DMS53 treated with DMSO at 0.1 percent for 48 hours (cell line): ENCODE measurements around the gene FMN1.

Experiments
- DNase-seq: peaks from one replicate; lab custom pipeline; 2025; ENCODE audit not compliant: unreplicated experiment; lab: John Stamatoyannopoulos, UW

FMN1 gene

GRCh38 chr15:32838338-32838737, 356.2 kb downstream of the FMN1 start:
- no peak for DNase-seq

GRCh38 chr15:32837935-32838334, 356.6 kb downstream of the FMN1 start:
- no peak for DNase-seq

- no peak for DNase-seq
Measured at GRCh38 chr15:32834156-32834555, 360.4 kb downstream of the FMN1 start.

GRCh38 chr15:32833379-32833821, 361.1 kb downstream of the FMN1 start:
- DNase-seq: no peak

GRCh38 chr15:32831485-32831884, 363.0 kb downstream of the FMN1 start:
- no peak for DNase-seq

GRCh38 chr15:32830241-32830640, 364.3 kb downstream of the FMN1 start:
- no peak for DNase-seq

GRCh38 chr15:32829436-32829835, 365.1 kb downstream of the FMN1 start:
- DNase-seq: no peak

GRCh38 chr15:32828507-32829186, 365.9 kb downstream of the FMN1 start:
- no peak for DNase-seq

GRCh38 chr15:32826685-32827084, 367.8 kb downstream of the FMN1 start:
- DNase-seq: no peak

- no peak for DNase-seq
Measured at GRCh38 chr15:32825219-32825618, 369.3 kb downstream of the FMN1 start.

- DNase-seq: no peak
Measured at GRCh38 chr15:32824777-32825176, 369.7 kb downstream of the FMN1 start.

GRCh38 chr15:32823750-32824149, 370.8 kb downstream of the FMN1 start:
- no peak for DNase-seq

- DNase-seq: no peak
Measured at GRCh38 chr15:32822739-32823138, 371.8 kb downstream of the FMN1 start.

GRCh38 chr15:32819448-32819847, 375.1 kb downstream of the FMN1 start:
- DNase-seq: no peak

GRCh38 chr15:32818758-32819447, 375.6 kb downstream of the FMN1 start:
- no peak for DNase-seq

- no peak for DNase-seq
Measured at GRCh38 chr15:32817577-32817976, 376.9 kb downstream of the FMN1 start.

- DNase-seq: no peak
Measured at GRCh38 chr15:32807331-32807730, 387.2 kb downstream of the FMN1 start.

GRCh38 chr15:32803631-32804030, 390.9 kb downstream of the FMN1 start:
- no peak for DNase-seq

GRCh38 chr15:32802286-32802936, 392.1 kb downstream of the FMN1 start:
- DNase-seq: no peak

- DNase-seq: no peak
Measured at GRCh38 chr15:32799936-32800535, 394.5 kb downstream of the FMN1 start.

- DNase-seq: no peak
Measured at GRCh38 chr15:32796856-32797255, 397.7 kb downstream of the FMN1 start.

GRCh38 chr15:32794973-32795372, 399.5 kb downstream of the FMN1 start:
- DNase-seq: no peak
